GM12878 (cell line): Measurements from ENCODE around the gene SORCS2. TPM values are rescaled to one million over a fixed set of nuclear protein-coding genes. Genes with fewer than 3 reads are reported as not detected.

Experiments
- ATAC-seq: fragments of 200-7000 bp; cut with Tn5 transposase; 3 replicates; pipeline ENCODE4 v1.9.1; 2020; ENCODE audit warnings: mild to moderate bottlenecking, moderate library complexity
- BruUV-seq: library from RNA; stranded (reverse); fragments of 400-500 nt; replicated peaks from 2 replicates; lab custom pipeline; 2021; lab: Mats Ljungman, UMichigan
- CTCF ChIA-PET: fragments of 300-600 bp; sonication (Branson Sonifier 250); formaldehyde crosslinking; extraction: SDS; loops from one replicate; lab custom pipeline; 2021; ENCODE audit warnings: inconsistent platforms; lab: Yijun Ruan, JAX
- POLR2A ChIA-PET: fragments of 350-600 bp; formaldehyde crosslinking; extraction: SDS; loops from one replicate; lab custom pipeline; 2021; ENCODE audit warnings: inconsistent platforms; lab: Charles Lee
- RAD21 ChIA-PET: fragments of 300-600 bp; sonication (Branson Sonifier 250); formaldehyde crosslinking; loops from one replicate; lab custom pipeline; 2023; ENCODE audit warnings: antibody characterized with exemption; ENCODE audit not compliant: unreplicated experiment; lab: Charles Lee
- SMC1A ChIA-PET: fragments of 300-600 bp; sonication (Branson Sonifier 250); formaldehyde crosslinking; loops from one replicate; lab custom pipeline; 2023; ENCODE audit not compliant: unreplicated experiment, uncharacterized antibody; lab: Charles Lee
- DNase-seq: peaks from one replicate; pipeline ENCODE4 v3.0.0-alpha.2; 2011; ENCODE audit warnings: low read depth, low spot score
- FAIRE-seq: peaks from 3 replicates; lab custom pipeline; 2011; peaks lifted over from hg19 to GRCh38; lab: Jason Lieb, UNC
- H2AFZ ChIP-seq: 2 replicates; pipeline ENCODE4 v1.6.0; 2011; ENCODE audit warnings: low read depth, low read length, control low read depth; ENCODE audit not compliant: control insufficient read depth
- H3K27ac ChIP-seq: 2 replicates; pipeline ENCODE4 v1.5.1; 2011; ENCODE audit warnings: control low read depth; ENCODE audit not compliant: control insufficient read depth, insufficient read depth
- H3K27me3 ChIP-seq, 2 experiments: replicated peaks in 1 of 2; 2 replicates each; pipeline versions ENCODE4 v1.6.0 to v1.6.1; 2011; ENCODE audit warnings: low read length in 1 of 2; ENCODE audit not compliant: control insufficient read depth in 2 of 2, insufficient read depth in 2 of 2
- H3K36me3 ChIP-seq, 2 experiments: 2 replicates each; pipeline ENCODE4 v1.5.1; 2011; ENCODE audit warnings: low read length in 1 of 2; ENCODE audit not compliant: control insufficient read depth in 2 of 2, insufficient read depth in 2 of 2
- H3K4me1 ChIP-seq: 2 replicates; pipeline ENCODE4 v1.6.1; 2011; ENCODE audit warnings: mild to moderate bottlenecking, low read length, moderate library complexity, mixed read lengths; ENCODE audit not compliant: control insufficient read depth, insufficient read depth
- H3K4me2 ChIP-seq: 2 replicates; pipeline ENCODE4 v1.6.0; 2011; ENCODE audit warnings: control low read depth; ENCODE audit not compliant: control insufficient read depth, insufficient read depth
- H3K4me3 ChIP-seq: fragments of 200-600 bp; sonication (generic); 2 replicates; pipeline ENCODE4 v1.5.1; 2016
- H3K79me2 ChIP-seq: 2 replicates; pipeline ENCODE4 v1.6.0; 2011; ENCODE audit warnings: low read length; ENCODE audit not compliant: control insufficient read depth, insufficient read depth
- H3K9ac ChIP-seq: 2 replicates; pipeline ENCODE4 v1.8.0; 2011; ENCODE audit warnings: low read length, control low read depth, mixed read lengths; ENCODE audit not compliant: control insufficient read depth, insufficient read depth
- H3K9me3 ChIP-seq: replicated peaks from 3 replicates; pipeline ENCODE4 v1.5.1; 2011; ENCODE audit warnings: mild to moderate bottlenecking, low read length; ENCODE audit not compliant: control insufficient read depth, insufficient read depth
- H4K20me1 ChIP-seq: 2 replicates; pipeline ENCODE4 v1.6.0; 2011; ENCODE audit not compliant: control insufficient read depth, insufficient read depth
- EED ChIP-seq: sonication (generic); IDR thresholded peaks from 2 replicates; pipeline ENCODE4 v1.6.1; 2016; ENCODE audit warnings: antibody characterized with exemption, low read depth
- ESRRA ChIP-seq: IDR thresholded peaks from 2 replicates; pipeline ENCODE4 v1.6.1; 2012; ENCODE audit warnings: mild to moderate bottlenecking, low read length, improper control_type of control experiment
- IRF3 ChIP-seq: fragments of 450-650 bp; IDR thresholded peaks from 2 replicates; pipeline ENCODE4 v1.6.1; 2014; ENCODE audit warnings: mild to moderate bottlenecking
- RFX5 ChIP-seq: IDR thresholded peaks from 2 replicates; pipeline ENCODE4 v1.6.1; 2011; ENCODE audit warnings: low read depth, low read length, improper control_type of control experiment
- SMARCA5 ChIP-seq: fragments of 450-650 bp; IDR thresholded peaks from 2 replicates; pipeline ENCODE4 v1.6.1; 2017; ENCODE audit warnings: mild to moderate bottlenecking
- SMC3 ChIP-seq: IDR thresholded peaks from 2 replicates; pipeline ENCODE4 v1.6.1; 2011; ENCODE audit warnings: low read length, improper control_type of control experiment, borderline replicate concordance
- WGBS: methylation state at CpG from one replicate; pipeline ENCODE4 v1.1.6; 2016; ENCODE audit warnings: low lambda C conversion rate; ENCODE audit not compliant: insufficient replicate concordance, insufficient coverage; ENCODE audit errors: missing lambda C conversion rate; 5-methylcytosine and 5-hydroxymethylcytosine counted together
- in situ Hi-C: fragments of 300-500 bp; cut with MboI; formaldehyde crosslinking; loops from 9 replicates; pipeline ENCODE4 v1.14.3; 2018; ENCODE audit warnings: mixed read lengths
- intact Hi-C: fragments of 100-400 bp; cut with micrococcal nuclease; formaldehyde crosslinking; loops from one replicate; pipeline ENCODE4 v1.14.2; 2022; ENCODE audit not compliant: unreplicated experiment
- polyA plus RNA-seq, 11 experiments: library from polyadenylated mRNA; depleted of rRNA in 4 of 11; unstranded in 6 of 11; stranded (reverse) in 5 of 11; fragments of >200 nt; fragmentation: Nextera tagmentation in 4 of 11; fragmentation: Illumina TruSeq in 1 of 11; extraction: Ambion mirVana in 4 of 11; extraction: Trizol in 1 of 11; gene quantifications; 1 replicate in 1 of 11; 2 replicates in 10 of 11; pipeline versions ENCODE4 v1.2.1 to v1.2.3, GENCODE V29; 2011 to 2016; ENCODE audit warnings: inconsistent platforms in 2 of 11, missing spikeins in 2 of 11, low read depth in 1 of 11
- total RNA-seq, 4 experiments: library from RNA; depleted of rRNA in 3 of 4; stranded (reverse); fragments of >200 nt in 3 of 4; fragmentation: Illumina TruSeq in 1 of 4; extraction: Trizol in 1 of 4; gene quantifications; 2 replicates each; pipeline versions ENCODE4 v1.2.1 to v1.2.3, GENCODE V29; 2013 to 2021

Gene SORCS2
- total and polyA plus RNA-seq, 10 of the 15 experiments (the other 5 are each of a cell fraction or from before 2014, with no cell fraction given) = 0.01 to 0.15 (median 0.05) TPM; not detected in 5

- TF ChIP-seq ESRRA = no peak
These were observed 444.8 kb downstream of the SORCS2 start (continued) for GRCh38 chr4:7637139-7637538.

- Histone ChIP-seq H3K4me2 (no peak overlapping the region), H3K27ac (no peak overlapping the region), H3K4me1 (no peaks in the 10 kb centered on the region), H3K9me3 (no peaks in the 10 kb centered on the region; the same call in 2 of the 3 replicates), H3K36me3 (no peaks in the 10 kb centered on the region), H3K27me3 (no peaks in the 10 kb centered on the region), H3K4me3 (no peak overlapping the region), H4K20me1 (no peaks in the 10 kb centered on the region), H3K79me2 (no peaks in the 10 kb centered on the region), H2AFZ (no peak overlapping the region), H3K9ac (no peak overlapping the region)
- no TSS peak for BruUV-seq
- FAIRE-seq (no peak), ATAC-seq (no peak), DNase-seq (no peak)
- TF ChIP-seq EED (no peak), RFX5 (no peak), IRF3 (no peak), SMARCA5 (no peak), SMC3 (no peak)
- ChIA-PET POLR2A (no interaction called here), SMC1A (no interaction called here), RAD21 (no interaction called here), CTCF (interaction anchor here (0.7 kb wide), 1 partner anchor 11 kb away, joined by 3 read pairs; no protein-coding TSS in a partner anchor)
- in situ Hi-C loops (no loop called here), intact Hi-C loops (no loop called here)
- WGBS = 50% methylated on average over 11 of the region's 11 CpGs
These were observed 445.6 kb downstream of the SORCS2 start for GRCh38 chr4:7637971-7638370.
